Ovary (tissue), 3 donors: ENCODE results near the gene LRCH4.

ENCODE experiments used
- POLR2A ChIP-seq: fragments of 450-650 bp; IDR thresholded peaks from one replicate; pipeline ENCODE4 v1.6.1; 2017; ENCODE audit warnings: antibody characterized with exemption, mild to moderate bottlenecking, moderate library complexity
- TF ChIP-seq, protein P1 (sequence below), 3 donors: fragments of 450-650 bp in 2 of 3; fragments of 200-600 bp in 1 of 3; IDR thresholded peaks; one replicate each; pipeline versions ENCODE4 v1.5.1 to v1.8.0; 2016 to 2022; ENCODE audit warnings: antibody characterized with exemption in 3 of 3, mild to moderate bottlenecking in 1 of 3
- donor health status: DM: no; HTN: no; CAD: no.

- TF ChIP-seq POLR2A: no peak
- TF ChIP-seq, protein P1, sequence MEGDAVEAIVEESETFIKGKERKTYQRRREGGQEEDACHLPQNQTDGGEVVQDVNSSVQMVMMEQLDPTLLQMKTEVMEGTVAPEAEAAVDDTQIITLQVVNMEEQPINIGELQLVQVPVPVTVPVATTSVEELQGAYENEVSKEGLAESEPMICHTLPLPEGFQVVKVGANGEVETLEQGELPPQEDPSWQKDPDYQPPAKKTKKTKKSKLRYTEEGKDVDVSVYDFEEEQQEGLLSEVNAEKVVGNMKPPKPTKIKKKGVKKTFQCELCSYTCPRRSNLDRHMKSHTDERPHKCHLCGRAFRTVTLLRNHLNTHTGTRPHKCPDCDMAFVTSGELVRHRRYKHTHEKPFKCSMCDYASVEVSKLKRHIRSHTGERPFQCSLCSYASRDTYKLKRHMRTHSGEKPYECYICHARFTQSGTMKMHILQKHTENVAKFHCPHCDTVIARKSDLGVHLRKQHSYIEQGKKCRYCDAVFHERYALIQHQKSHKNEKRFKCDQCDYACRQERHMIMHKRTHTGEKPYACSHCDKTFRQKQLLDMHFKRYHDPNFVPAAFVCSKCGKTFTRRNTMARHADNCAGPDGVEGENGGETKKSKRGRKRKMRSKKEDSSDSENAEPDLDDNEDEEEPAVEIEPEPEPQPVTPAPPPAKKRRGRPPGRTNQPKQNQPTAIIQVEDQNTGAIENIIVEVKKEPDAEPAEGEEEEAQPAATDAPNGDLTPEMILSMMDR (IDR thresholded peaks at IDR 0.05): no peak
Measured at GRCh38 chr7:100538348-100538653, 47.6 kb downstream of the LRCH4 start.
